Trophoblast cell (in vitro differentiated cells and primary cell): ENCODE measurements around the gene CSF3R.

ENCODE experiments used
- DNase-seq, 2 donors: peaks; one replicate each; pipeline ENCODE4 v3.0.0-alpha.2; 2016
- H2AFZ ChIP-seq: 2 replicates; pipeline ENCODE4 v1.6.1; 2013; ENCODE audit warnings: low read length, moderate library complexity, mild to moderate bottlenecking; ENCODE audit not compliant: insufficient read depth, poor library complexity
- H2AK5ac ChIP-seq: 2 replicates; pipeline ENCODE4 v1.6.1; 2013; ENCODE audit warnings: mild to moderate bottlenecking, low read length
- H2BK120ac ChIP-seq: 2 replicates; pipeline ENCODE4 v1.6.1; 2013; ENCODE audit warnings: low read length, mild to moderate bottlenecking, moderate library complexity; ENCODE audit not compliant: insufficient read depth, poor library complexity
- H2BK12ac ChIP-seq: 2 replicates; pipeline ENCODE4 v1.6.1; 2013; ENCODE audit warnings: mild to moderate bottlenecking, low read length, moderate library complexity
- H2BK5ac ChIP-seq: 2 replicates; pipeline ENCODE4 v1.6.1; 2013; ENCODE audit warnings: low read length, low read depth, moderate library complexity, mild to moderate bottlenecking; ENCODE audit not compliant: poor library complexity
- H3K14ac ChIP-seq: 2 replicates; pipeline ENCODE4 v1.6.1; 2013; ENCODE audit warnings: mild to moderate bottlenecking, low read length
- H3K18ac ChIP-seq: 2 replicates; pipeline ENCODE4 v1.6.1; 2013; ENCODE audit warnings: mild to moderate bottlenecking, low read length
- H3K23ac ChIP-seq: 2 replicates; pipeline ENCODE4 v1.6.1; 2013; ENCODE audit warnings: low read length
- H3K27ac ChIP-seq: 2 replicates; pipeline ENCODE4 v1.5.1; 2013; ENCODE audit warnings: low read depth, mild to moderate bottlenecking, inconsistent platforms, low read length, moderate library complexity
- H3K27me3 ChIP-seq: 2 replicates; pipeline ENCODE4 v1.6.1; 2013; ENCODE audit warnings: inconsistent platforms, mild to moderate bottlenecking, low read length, moderate library complexity; ENCODE audit not compliant: insufficient read depth
- H3K36me3 ChIP-seq, 2 experiments: 1 replicate in 1 of 2; 2 replicates in 1 of 2; pipeline ENCODE4 v1.6.1; 2013; ENCODE audit warnings: low read length in 2 of 2, mild to moderate bottlenecking in 2 of 2, moderate library complexity in 1 of 2; ENCODE audit not compliant: insufficient read depth in 2 of 2, control insufficient read depth in 1 of 2
- H3K4ac ChIP-seq: 2 replicates; pipeline ENCODE4 v1.6.1; 2013; ENCODE audit warnings: low read depth, mild to moderate bottlenecking, low read length, moderate library complexity
- H3K4me1 ChIP-seq, 2 experiments: 1 replicate in 1 of 2; 2 replicates in 1 of 2; pipeline ENCODE4 v1.6.1; 2013; ENCODE audit warnings: low read length in 2 of 2, mild to moderate bottlenecking in 2 of 2, moderate library complexity in 1 of 2; ENCODE audit not compliant: insufficient read depth in 2 of 2, control insufficient read depth in 1 of 2
- H3K4me2 ChIP-seq: 2 replicates; pipeline ENCODE4 v1.6.1; 2013; ENCODE audit warnings: inconsistent platforms, mild to moderate bottlenecking, low read length, moderate library complexity
- H3K4me3 ChIP-seq: 2 replicates; pipeline ENCODE4 v1.5.1; 2013; ENCODE audit warnings: mild to moderate bottlenecking, low read depth, low read length, inconsistent platforms
- H3K79me1 ChIP-seq: one replicate; pipeline ENCODE4 v1.6.1; 2013; ENCODE audit warnings: low read length
- H3K79me2 ChIP-seq: 2 replicates; pipeline ENCODE4 v1.6.1; 2013; ENCODE audit warnings: low read length, mild to moderate bottlenecking; ENCODE audit not compliant: control insufficient read depth, insufficient read depth, poor library complexity
- H3K9ac ChIP-seq: 2 replicates; pipeline ENCODE4 v1.6.1; 2013; ENCODE audit warnings: mild to moderate bottlenecking, low read length
- H3K9me3 ChIP-seq: 2 replicates; pipeline ENCODE4 v1.6.1; 2013; ENCODE audit warnings: low read depth, mild to moderate bottlenecking, control low read depth, inconsistent platforms, low read length; ENCODE audit not compliant: insufficient read depth
- H4K12ac ChIP-seq: 2 replicates; pipeline ENCODE4 v1.6.1; 2013; ENCODE audit warnings: low read depth, mild to moderate bottlenecking, low read length, moderate library complexity
- H4K8ac ChIP-seq: 2 replicates; pipeline ENCODE4 v1.6.1; 2013; ENCODE audit warnings: low read depth, mild to moderate bottlenecking, low read length, moderate library complexity
- H4K91ac ChIP-seq: one replicate; pipeline ENCODE4 v1.6.1; 2013; ENCODE audit warnings: low read depth, mild to moderate bottlenecking, low read length, moderate library complexity
- WGBS: extraction: QIAGEN DNeasy Blood & Tissue Kit; methylation state at CpG from one replicate; pipeline ENCODE4 v1.1.7; 2013; ENCODE audit warnings: missing lambda C conversion rate; ENCODE audit not compliant: insufficient read length, insufficient coverage; ENCODE audit errors: extremely low coverage; 5-methylcytosine and 5-hydroxymethylcytosine counted together

Gene CSF3R

DNA sequence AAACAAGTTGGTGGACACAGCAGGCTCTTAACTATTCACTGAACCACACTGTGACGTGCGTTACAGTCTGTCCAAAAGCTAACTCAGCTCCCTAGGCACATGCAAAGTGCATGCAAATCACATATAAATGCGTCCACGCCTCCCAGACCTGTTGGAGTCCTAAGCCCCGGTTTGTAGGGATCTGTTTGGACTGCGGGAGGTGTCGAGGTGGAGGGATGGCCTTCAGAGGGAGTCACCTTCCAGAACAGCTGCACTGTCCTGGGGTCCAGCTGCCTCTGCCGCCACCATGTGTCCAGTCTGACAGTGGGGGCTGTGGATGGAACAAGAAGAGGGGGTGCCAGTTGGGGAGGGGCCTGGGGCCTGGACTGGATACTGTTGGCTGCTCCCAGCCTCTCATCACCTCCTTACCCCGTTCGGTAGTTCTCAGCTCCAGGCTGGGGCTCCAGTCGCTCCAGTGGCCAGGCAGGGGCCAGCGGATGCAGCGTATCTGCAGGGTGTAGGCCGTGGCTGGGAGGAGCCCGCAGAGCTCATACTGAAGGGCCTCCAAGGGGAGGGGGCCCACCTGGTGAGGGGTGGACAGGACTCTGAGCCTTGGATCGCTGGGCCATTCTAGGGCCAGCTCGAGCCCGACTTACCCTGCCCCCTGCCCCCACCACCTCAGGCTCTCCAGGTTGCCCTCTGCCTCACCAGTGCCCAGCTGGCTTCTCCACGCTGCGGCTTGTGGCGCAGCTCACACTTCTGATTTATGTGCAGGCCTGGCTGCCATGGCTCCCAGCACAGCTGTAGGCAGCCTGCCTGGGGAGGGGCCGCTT lies 10.7 kb downstream of the CSF3R start:
- Histone ChIP-seq H2BK120ac (no peak overlapping the region), H2AK5ac (no peak overlapping the region), H2AFZ (no peak overlapping the region), H3K4me3 (no peak overlapping the region), H3K18ac (no peak overlapping the region), H3K14ac (no peak overlapping the region), H3K23ac (no peak overlapping the region), H3K4me2 (no peak overlapping the region), H3K36me3 (peaks cover 0 to 10% of the 10 kb centered on the region in 2 experiments), H2BK5ac (no peak overlapping the region), H3K9ac (no peak overlapping the region), H3K9me3 (no peaks in the 10 kb centered on the region), H3K4me1 (no peaks in the 10 kb centered on the region), H4K12ac (no peak overlapping the region), H3K4ac (no peak overlapping the region), H3K27ac (no peak overlapping the region), H4K91ac (no peak overlapping the region), H4K8ac (no peak overlapping the region), H3K79me2 (peaks cover 2% of the 10 kb centered on the region), H3K27me3 (no peaks in the 10 kb centered on the region), H2BK12ac (no peak overlapping the region), H3K79me1 (no peaks in the 10 kb centered on the region)
- no CpG with 5 or more reads among the region's 22 CpGs for WGBS
- no peak for DNase-seq

DNA sequence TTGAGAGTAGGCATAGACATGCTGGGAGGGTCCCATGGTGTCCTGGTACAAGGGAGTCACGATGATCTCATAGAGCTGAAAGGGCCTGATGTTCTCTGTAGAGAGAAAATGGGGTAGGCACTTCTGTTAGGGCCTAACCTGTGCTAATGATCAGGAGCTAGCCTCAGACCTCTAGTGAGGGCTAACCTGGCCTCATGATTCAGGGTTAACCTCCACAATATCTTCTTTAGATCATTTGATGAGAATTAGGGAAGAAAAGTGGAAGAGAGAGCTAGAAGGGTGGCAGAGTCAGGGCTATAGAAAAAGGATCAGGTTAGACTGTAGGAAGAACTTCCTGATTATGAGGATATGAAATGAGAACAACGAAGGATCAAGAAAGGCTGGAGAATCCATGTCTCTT lies 13.6 kb downstream of the CSF3R start:
- H3K4me3 ChIP-seq, result no peak overlapping the region
- no peak overlapping the region for H4K8ac ChIP-seq
- no peak overlapping the region for H3K4ac ChIP-seq
- no peak for DNase-seq
- no peak overlapping the region for H2AK5ac ChIP-seq
- no peak overlapping the region for H2AFZ ChIP-seq
- WGBS, result no CpG with 5 or more reads among the region's 2 CpGs
- no peak overlapping the region for H3K4me2 ChIP-seq
- H3K23ac ChIP-seq, result no peak overlapping the region
- H3K9me3 ChIP-seq, result no peaks in the 10 kb centered on the region
- H3K9ac ChIP-seq, result no peak overlapping the region
- H2BK12ac ChIP-seq, result no peak overlapping the region
- H4K91ac ChIP-seq, result no peak overlapping the region
- no peak overlapping the region for H3K14ac ChIP-seq
- no peaks in the 10 kb centered on the region for H3K27me3 ChIP-seq
- H3K79me1 ChIP-seq, result peaks cover 5% of the 10 kb centered on the region
- peaks cover 2% of the 10 kb centered on the region for H3K79me2 ChIP-seq
- no peak overlapping the region for H4K12ac ChIP-seq
- peaks cover 1 to 5% of the 10 kb centered on the region in 2 experiments for H3K4me1 ChIP-seq
- H3K36me3 ChIP-seq, result peaks cover 2 to 4% of the 10 kb centered on the region in 2 experiments
- no peak overlapping the region for H3K18ac ChIP-seq
- H2BK120ac ChIP-seq, result no peak overlapping the region
- no peak overlapping the region for H2BK5ac ChIP-seq
- H3K27ac ChIP-seq, result no peak overlapping the region

DNA sequence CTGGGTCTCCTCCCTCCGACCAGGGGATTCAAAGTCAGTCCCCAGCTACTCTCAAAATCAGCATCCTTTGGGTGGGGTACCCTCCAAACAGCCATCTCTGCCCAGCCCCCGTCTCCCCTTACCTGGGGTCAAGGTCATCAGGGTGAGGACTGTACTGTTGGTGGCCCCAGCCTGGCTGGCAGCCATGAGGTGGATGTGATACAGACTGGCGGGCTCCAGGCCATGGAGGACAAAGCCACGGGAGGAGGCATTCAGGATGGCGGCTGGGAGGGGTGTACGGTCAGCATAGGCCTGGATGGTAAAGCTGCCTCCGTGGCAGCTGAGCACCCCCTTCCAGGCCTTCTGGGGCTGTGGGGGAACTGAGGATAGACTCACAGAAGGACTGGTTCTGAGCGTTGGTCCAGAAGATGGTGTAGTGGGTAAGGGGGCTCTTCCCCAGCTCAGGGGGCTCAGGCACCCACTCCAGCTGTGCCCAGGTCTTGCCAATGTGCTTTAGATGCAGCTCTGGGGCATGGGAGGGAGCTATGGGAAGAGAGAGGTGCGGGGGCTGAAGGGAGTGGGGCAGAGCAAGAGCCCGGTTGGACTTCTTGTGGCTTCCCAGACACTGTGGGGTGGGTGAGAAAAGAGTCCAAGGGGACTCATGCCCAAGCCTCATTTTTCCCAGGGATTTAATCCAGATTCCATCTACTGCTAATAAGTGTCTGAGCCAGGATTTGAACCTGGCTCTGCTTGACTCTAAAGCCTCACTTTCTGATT lies 14.8 kb downstream of the CSF3R start:
- Histone ChIP-seq H3K9ac (no peak overlapping the region), H3K14ac (no peak overlapping the region), H3K4me1 (peaks cover 4 to 5% of the 10 kb centered on the region in 2 experiments), H4K91ac (no peak overlapping the region), H2BK5ac (no peak overlapping the region), H3K4ac (no peak overlapping the region), H3K9me3 (no peaks in the 10 kb centered on the region), H2BK12ac (no peak overlapping the region), H2AFZ (no peak overlapping the region), H3K79me1 (peaks cover 13% of the 10 kb centered on the region), H3K27me3 (no peaks in the 10 kb centered on the region), H2BK120ac (no peak overlapping the region), H3K18ac (no peak overlapping the region), H3K27ac (no peak overlapping the region), H3K23ac (no peak overlapping the region), H4K12ac (no peak overlapping the region), H4K8ac (no peak overlapping the region), H3K4me3 (no peak overlapping the region), H2AK5ac (peak overlapping the region; percentile 51), H3K36me3 (peaks cover 2 to 4% of the 10 kb centered on the region in 2 experiments), H3K79me2 (peaks cover 10% of the 10 kb centered on the region), H3K4me2 (no peak overlapping the region)
- no peak for DNase-seq
- WGBS, result no CpG with 5 or more reads among the region's 10 CpGs

DNA sequence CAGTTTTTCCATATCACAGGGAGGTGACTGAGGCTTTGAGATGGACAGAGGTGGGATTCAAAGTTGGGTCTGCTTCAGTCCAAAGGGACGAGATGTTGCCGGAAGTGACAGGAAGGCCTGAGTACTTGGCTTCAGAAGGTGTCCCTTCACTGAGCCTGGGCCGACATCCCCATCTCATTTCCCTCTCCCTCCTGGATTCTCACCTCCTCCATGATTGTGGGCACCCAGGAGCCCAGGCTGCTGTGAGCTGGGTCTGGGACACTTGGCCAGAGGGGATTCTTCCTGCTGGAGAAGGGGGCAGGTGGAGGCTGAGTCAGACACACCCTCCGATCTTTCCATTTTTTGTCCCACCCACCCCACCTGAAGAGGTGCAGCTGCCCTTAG lies 15.7 kb downstream of the CSF3R start:
- Histone ChIP-seq H2AK5ac (no peak overlapping the region), H3K4ac (no peak overlapping the region), H3K14ac (no peak overlapping the region), H3K27ac (no peak overlapping the region), H3K4me1 (peaks cover 4 to 5% of the 10 kb centered on the region in 2 experiments), H2AFZ (no peak overlapping the region), H3K79me2 (peaks cover 8% of the 10 kb centered on the region), H4K12ac (no peak overlapping the region), H3K4me3 (no peak overlapping the region), H3K36me3 (peaks cover 4 to 7% of the 10 kb centered on the region in 2 experiments), H3K4me2 (no peak overlapping the region), H4K8ac (no peak overlapping the region), H2BK120ac (no peak overlapping the region), H3K9ac (no peak overlapping the region), H3K23ac (no peak overlapping the region), H2BK12ac (no peak overlapping the region), H4K91ac (no peak overlapping the region), H3K18ac (no peak overlapping the region), H2BK5ac (no peak overlapping the region), H3K9me3 (no peaks in the 10 kb centered on the region), H3K79me1 (peaks cover 13% of the 10 kb centered on the region), H3K27me3 (no peaks in the 10 kb centered on the region)
- DNase-seq, result no peak
- no CpG with 5 or more reads among the region's 4 CpGs for WGBS
